Fibroblast of peridontal ligament (primary cell): ENCODE results near the gene LRRC10B.

Experiments used
- DNase-seq: peaks from one replicate; pipeline ENCODE4 v3.0.0-alpha.2; 2010; ENCODE audit errors: extremely low read depth

LRRC10B gene

DNA sequence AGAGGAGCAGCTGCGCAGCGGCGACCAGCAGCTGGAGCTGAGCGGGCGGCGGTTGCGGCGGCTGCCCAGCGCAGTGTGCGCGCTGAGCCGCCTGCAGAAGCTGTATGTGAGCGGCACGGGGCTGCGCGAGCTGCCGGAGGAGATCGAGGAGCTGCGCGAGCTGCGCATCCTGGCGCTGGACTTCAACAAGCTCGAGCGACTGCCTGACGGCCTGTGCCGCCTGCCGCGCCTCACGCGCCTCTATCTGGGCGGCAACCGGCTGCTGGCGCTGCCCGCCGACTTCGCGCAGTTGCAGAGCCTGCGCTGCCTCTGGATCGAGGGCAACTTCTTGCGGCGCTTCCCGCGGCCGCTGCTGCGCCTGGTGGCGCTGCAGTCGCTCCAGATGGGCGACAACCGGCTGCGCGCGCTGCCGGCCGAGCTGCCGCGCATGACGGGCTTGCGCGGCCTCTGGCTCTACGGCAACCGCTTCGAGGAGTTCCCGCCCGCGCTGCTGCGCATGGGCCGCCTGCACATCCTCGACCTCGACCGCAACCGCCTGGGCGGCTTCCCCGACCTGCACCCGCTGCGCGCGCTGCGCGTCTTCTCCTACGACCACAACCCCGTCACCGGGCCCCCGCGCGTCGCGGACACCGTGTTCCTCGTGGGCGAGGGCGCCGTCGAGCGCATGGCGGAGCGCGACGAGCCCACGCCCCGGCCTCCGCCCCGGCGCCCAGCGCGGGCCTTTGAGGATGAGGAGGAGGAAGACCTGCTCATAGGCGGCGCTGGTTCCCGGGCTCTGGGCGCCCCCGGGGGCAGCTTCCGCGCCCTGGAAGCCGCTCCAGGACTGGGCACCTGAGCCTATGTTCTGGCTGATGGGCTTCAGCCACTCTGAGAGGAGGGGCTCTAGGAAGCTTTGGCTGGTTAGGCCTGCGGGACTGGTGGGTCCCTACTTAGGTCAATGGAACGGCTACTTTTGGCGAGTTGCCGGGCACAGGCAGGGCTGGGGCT lies 787 bp downstream of the LRRC10B start:
- peak; percentile 52 for DNase-seq

- DNase-seq = no peak
Observed at GRCh38 chr11:61510166-61510919, 1.8 kb downstream of the LRRC10B start.

DNA sequence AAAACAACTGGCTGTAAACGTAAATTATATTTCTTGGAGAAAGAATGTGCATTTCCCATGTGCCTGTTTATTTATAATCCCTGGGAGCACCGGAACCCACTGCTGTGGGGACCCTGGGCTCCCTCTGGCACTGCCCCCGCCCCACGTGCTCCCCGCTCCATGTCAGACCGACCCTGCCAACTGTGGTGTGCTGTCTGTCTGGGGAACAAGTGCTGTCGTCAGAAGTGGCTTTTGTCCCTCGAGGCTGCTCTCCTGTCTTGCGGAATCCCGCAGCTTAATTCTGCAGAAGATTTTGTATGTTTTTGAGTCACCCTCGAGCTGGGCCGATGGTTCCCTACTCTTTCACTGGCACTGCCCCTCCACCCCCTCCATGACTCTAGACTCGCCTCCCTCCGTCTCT lies 2.4 kb downstream of the LRRC10B start:
- DNase-seq = no peak

DNA sequence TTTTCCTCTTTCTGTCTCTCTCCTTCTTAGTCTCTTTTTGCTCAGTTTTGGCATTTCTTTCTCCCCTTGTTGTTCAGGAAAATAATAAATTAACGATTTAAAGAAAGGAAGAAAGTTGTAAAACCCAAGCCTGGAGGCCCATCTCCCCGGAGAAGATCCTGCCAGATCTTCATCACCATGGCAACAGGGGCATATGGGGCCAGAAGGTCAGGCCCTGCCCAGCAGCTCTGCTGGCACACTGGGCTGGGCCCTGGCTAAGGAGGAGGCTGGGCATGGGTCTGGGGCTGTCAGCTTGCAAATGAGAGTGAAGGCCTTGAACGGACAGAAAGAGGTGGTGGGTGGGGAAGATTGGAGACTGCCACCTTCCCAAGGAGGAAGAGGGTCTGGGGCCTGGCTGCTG lies 2.8 kb downstream of the LRRC10B start:
- DNase-seq = no peak

GRCh38 chr11:61512435-61512834 lies 3.9 kb downstream of the LRRC10B start:
- DNase-seq = no peak

- DNase-seq = no peak
Observed at GRCh38 chr11:61513143-61513765, 4.7 kb downstream of the LRRC10B start.

GRCh38 chr11:61514050-61514917 lies 5.7 kb downstream of the LRRC10B start:
- no peak for DNase-seq

- DNase-seq = no peak
Observed at GRCh38 chr11:61515686-61516085, 7.1 kb downstream of the LRRC10B start.

GRCh38 chr11:61516191-61516590 lies 7.6 kb downstream of the LRRC10B start:
- DNase-seq = no peak

DNA sequence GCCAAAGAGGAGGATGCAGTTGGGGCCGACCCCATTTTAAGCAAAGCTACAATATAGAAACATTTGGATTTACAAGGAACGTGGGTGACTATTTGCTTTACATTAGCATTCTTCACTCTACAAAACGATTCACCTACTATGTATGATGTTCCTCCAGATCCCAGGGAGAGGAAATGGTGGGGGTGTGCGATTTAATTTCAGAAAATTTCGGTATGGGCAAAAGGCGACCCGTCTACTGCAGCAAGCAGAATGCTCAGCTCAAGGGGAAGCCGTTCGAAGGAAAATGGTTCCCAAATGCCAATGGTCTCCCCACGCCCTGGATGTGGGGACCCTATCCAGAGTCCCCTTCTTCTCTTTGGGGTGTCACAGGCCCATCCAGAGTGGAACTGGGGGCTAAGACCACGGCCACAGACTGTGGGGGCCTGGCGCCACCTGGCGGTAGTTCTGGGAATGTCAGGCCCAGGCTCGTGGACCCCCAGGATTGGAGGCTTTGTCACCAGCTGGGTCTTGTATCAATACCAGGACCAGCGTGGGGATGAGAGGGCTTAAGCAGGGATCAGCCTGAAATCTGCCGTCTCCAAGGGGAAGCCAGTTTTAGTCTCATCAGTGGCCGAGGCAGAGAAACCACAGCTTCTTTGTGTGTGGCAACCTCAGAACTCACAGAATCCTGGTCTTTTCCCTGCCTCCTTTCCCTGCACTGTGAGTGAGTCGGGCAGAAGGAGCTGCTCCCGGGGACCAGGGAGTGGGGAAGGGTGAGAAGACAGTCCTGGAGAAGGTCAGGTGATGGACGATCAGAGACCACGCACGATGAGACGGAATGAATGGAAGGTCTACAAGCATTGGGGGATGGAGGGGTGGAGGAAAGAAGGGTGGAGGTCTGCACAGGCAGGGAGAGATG lies 8.4 kb downstream of the LRRC10B start:
- DNase-seq = peak; percentile 23

DNA sequence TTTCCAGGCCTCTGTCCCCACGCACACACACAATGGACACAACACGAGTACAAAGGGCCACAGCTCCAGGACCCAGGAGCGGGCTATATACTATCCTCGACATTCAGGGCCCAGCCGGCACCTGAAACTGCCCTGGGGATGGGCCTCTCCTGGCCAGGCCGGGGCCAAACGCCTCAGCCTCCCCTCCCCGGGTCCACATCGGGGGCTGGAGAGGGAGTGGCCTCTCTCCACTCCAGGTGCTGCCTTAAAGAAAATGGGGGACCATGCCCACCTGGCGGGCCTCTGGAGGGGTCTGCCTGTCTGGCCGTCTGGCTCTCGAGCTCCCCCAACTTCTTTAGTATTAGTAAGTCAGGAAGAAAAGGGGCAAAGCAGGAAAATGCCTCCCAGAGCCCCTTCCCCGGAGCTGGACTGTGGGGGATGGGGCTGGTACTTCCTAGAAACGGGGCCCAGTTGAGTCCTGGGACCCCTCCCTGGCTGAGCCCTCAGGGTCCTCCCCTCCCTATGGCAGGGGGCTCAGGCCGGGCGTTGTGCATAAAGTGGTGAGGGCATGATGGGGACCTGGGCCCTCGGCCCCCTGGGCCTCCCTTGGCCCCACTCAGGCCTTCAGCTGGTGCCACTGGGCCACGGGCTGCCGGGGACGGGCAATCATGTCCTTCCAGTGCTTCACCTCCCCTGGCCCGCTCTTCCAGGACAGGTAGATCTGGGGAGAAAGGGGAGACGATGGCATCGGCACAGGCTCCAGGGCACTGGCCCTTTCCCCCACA lies 9.7 kb downstream of the LRRC10B start:
- DNase-seq = no peak

DNA sequence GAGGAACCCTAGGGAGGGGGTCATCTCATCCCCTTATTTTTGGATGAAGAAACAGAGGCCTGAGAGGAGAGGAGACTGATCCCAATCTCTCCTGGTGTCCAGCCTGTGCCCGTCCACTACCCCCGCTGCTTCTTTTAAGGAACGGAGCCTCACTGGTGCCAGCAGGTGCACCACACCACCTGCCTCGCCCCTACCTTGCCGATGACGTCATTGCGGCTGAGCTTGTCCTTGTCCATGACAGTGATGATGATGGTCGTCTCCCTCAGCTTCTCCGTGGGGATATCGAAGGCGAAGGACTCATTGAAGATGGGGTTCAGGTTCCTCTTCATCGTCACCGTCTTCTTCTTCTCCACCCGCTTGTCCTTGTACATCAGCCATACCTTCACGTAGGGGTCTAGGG lies 14.3 kb downstream of the LRRC10B start:
- DNase-seq = no peak

DNA sequence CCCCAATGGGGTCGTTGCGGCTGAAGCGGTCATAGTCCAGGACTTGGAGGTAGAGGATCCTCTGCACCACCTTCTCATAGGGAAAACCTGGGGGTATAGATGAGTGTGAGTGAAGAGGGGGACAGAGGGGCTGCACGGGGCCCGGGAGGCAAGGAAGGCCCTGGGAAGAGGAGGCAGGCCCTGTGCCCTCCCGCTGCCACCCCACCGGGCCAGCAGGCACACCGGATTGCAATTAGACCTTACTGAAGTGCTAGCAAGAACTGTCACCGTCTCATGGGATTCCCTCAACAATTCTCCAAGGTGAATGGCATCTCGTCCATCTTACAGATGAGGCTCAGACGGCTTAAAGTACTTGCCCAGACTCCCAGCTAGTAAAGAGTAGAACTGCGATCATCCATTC lies 15.9 kb downstream of the LRRC10B start:
- no peak for DNase-seq

DNA sequence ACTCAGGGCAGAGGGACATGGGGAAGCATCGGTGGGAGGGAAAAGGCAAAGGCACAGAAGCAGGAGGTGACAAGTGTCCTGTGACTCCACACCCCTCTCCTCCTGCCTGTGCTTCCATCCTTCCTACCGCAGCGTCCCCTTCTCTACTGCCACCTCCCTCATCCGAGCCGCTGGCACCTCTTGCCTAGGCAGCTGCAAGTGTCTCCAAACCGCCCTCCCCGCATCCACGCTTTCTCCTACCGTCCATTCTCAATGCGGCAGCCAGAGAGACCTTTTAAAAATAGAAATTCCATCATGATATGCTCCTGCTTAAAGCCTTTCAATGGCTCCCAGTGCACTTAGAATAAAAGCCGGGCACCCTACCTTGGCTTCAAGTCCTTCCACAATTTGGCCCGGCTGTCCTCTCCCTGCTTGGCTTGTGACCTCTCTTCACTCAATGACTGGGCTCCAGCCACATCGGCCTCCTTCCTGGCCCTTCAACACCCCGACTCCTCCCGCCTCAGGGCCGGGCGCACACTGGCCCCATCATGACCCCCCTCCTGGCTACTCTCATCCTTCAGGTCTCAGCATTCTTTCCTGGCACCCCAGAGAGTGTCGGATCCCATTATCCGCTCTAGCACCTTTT lies 16.5 kb downstream of the LRRC10B start:
- DNase-seq = no peak

- DNase-seq = no peak
Observed at GRCh38 chr11:61526229-61526628, 17.7 kb downstream of the LRRC10B start.

DNA sequence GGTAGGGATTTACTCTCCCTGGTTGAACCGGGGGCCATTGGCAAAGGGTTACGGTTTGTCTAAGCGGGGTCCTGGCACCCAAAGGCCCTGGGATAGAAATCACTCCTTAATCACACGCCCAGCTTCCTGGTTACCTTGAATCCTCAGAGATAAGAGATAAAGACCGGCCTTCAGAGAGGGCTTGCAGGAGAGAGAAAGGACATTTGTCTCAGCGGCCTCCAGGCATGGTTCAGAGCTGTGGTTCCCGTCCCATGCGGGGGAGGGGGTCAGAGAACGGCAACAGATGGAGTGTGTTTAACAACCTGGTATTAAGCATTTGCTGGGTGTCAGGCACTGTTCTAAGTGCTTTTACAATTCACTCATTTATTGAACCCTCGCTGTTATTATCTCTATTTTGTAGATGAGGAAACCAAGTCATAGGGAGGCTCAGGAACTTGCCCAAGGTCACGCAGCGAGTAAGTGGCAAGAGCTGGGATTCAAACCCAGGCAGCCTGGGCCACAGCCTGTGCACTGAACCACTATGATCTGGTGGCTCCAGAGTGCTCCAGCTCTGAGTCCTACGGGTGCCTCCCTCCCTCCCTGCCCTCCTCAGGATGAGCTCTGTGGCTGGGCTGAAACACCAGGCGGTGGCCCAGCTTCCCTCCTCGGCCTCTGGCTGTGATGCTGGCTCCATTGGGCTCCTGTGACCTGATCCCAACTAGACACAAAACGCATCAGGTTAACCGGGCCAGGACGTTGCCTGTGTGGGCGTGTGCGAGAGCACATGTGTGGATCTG lies 18.6 kb downstream of the LRRC10B start:
- no peak for DNase-seq

DNA sequence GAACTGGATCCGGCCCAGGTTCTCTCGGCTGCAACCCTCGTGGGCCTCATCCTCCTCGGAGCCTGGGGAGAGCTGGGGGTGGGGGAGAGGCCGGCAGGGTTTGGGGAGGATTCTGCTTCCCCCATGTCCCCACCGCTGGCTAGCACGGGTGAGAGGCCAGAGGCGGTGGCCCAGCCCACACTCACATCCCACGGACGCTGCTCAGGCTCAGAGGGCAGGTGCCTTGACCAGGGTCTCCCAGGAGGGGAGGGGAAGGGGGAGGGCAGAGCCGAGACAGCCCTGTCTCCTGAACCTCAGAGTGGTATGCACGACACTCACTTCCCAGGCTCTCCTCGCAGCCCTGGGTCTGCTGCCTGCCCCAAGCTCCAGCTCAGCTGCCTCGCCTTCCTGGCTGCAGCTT lies 19.6 kb downstream of the LRRC10B start:
- DNase-seq = no peak

DNA sequence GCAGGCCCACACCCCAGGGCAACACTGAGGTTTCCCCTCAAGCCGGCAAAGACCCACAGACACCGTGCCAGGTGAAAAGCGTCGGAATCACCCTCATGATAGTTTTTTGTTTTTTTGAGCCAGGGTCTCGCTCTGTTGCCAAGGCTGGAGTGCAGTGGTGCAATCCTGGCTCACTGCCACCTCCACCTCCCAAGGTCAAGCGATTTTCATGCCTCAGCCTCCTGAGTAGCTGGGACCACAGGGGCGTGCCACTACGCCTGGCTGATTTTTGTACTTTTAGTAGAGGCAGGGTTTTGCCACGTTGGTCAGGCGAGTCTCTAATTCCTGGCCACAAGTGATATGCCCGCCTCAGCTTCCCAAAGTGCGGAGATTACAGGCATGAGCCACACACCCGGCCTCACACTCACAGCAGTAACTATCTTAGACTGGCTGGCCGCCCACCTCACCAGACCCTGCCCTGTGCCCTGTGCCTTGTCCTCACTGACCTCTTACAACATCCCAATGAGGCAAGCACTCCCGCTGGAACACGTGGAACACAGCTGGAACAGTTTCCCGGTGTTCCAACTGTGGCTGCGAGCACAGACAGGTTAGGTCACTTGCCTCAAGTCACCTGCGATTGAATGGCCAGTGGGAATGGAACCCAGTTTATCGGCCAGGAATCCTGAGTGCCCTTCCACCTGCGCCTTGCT lies 21.1 kb downstream of the LRRC10B start:
- no peak for DNase-seq
